IPS-15b (cell line): ENCODE results near the gene DDX6.

Experiments
- H3K27me3 ChIP-seq: one replicate; pipeline ENCODE4 v1.6.1; 2013; ENCODE audit warnings: low read length; ENCODE audit not compliant: control insufficient read depth, insufficient read depth
- H3K36me3 ChIP-seq: one replicate; pipeline ENCODE4 v1.6.1; 2013; ENCODE audit warnings: low read length; ENCODE audit not compliant: control insufficient read depth, insufficient read depth
- H3K4me1 ChIP-seq: one replicate; pipeline ENCODE4 v1.6.1; 2013; ENCODE audit warnings: mild to moderate bottlenecking, low read length; ENCODE audit not compliant: control insufficient read depth, insufficient read depth
- H3K4me3 ChIP-seq: one replicate; pipeline ENCODE4 v1.5.1; 2013; ENCODE audit warnings: low read depth, low read length
- H3K9ac ChIP-seq: one replicate; pipeline ENCODE4 v1.6.1; 2013; ENCODE audit warnings: low read depth, mild to moderate bottlenecking, low read length
- H3K9me3 ChIP-seq: one replicate; pipeline ENCODE4 v1.6.1; 2013; ENCODE audit warnings: mild to moderate bottlenecking, low read length; ENCODE audit not compliant: control insufficient read depth, insufficient read depth

Gene DDX6

GRCh38 chr11:118813551-118813950 lies 22.6 kb upstream of the DDX6 start:
- H3K9ac ChIP-seq: no peak overlapping the region
- H3K27me3 ChIP-seq: no peaks in the 10 kb centered on the region
- no peaks in the 10 kb centered on the region for H3K4me1 ChIP-seq
- H3K9me3 ChIP-seq: no peaks in the 10 kb centered on the region
- no peak overlapping the region for H3K4me3 ChIP-seq
- no peaks in the 10 kb centered on the region for H3K36me3 ChIP-seq

GRCh38 chr11:118812485-118812884 lies 21.5 kb upstream of the DDX6 start:
- H3K36me3 ChIP-seq: no peaks in the 10 kb centered on the region
- no peaks in the 10 kb centered on the region for H3K4me1 ChIP-seq
- H3K9ac ChIP-seq: no peak overlapping the region
- H3K4me3 ChIP-seq: no peak overlapping the region
- no peaks in the 10 kb centered on the region for H3K27me3 ChIP-seq
- no peaks in the 10 kb centered on the region for H3K9me3 ChIP-seq

GRCh38 chr11:118807800-118808778 lies 17.1 kb upstream of the DDX6 start:
- H3K9me3 ChIP-seq: no peaks in the 10 kb centered on the region
- H3K9ac ChIP-seq: no peak overlapping the region
- no peaks in the 10 kb centered on the region for H3K4me1 ChIP-seq
- H3K36me3 ChIP-seq: no peaks in the 10 kb centered on the region
- no peak overlapping the region for H3K4me3 ChIP-seq
- H3K27me3 ChIP-seq: no peaks in the 10 kb centered on the region

GRCh38 chr11:118806400-118806799 lies 15.4 kb upstream of the DDX6 start:
- Histone ChIP-seq H3K36me3 (no peaks in the 10 kb centered on the region), H3K4me1 (no peaks in the 10 kb centered on the region), H3K9ac (no peak overlapping the region), H3K27me3 (no peaks in the 10 kb centered on the region), H3K9me3 (no peaks in the 10 kb centered on the region), H3K4me3 (no peak overlapping the region)

- H3K4me3 ChIP-seq: no peak overlapping the region
- H3K27me3 ChIP-seq: no peaks in the 10 kb centered on the region
- H3K9ac ChIP-seq: no peak overlapping the region
- no peaks in the 10 kb centered on the region for H3K9me3 ChIP-seq
- no peaks in the 10 kb centered on the region for H3K36me3 ChIP-seq
- no peaks in the 10 kb centered on the region for H3K4me1 ChIP-seq
These were observed 13.1 kb upstream of the DDX6 start for GRCh38 chr11:118804094-118804493.

- H3K36me3 ChIP-seq: no peaks in the 10 kb centered on the region
- H3K9me3 ChIP-seq: no peaks in the 10 kb centered on the region
- H3K4me1 ChIP-seq: no peaks in the 10 kb centered on the region
- no peaks in the 10 kb centered on the region for H3K27me3 ChIP-seq
- H3K9ac ChIP-seq: no peak overlapping the region
- no peak overlapping the region for H3K4me3 ChIP-seq
These were observed 8.4 kb upstream of the DDX6 start for GRCh38 chr11:118799372-118799771.

GRCh38 chr11:118797510-118797909 lies 6.5 kb upstream of the DDX6 start:
- Histone ChIP-seq H3K27me3 (no peaks in the 10 kb centered on the region), H3K9ac (no peak overlapping the region), H3K4me1 (peaks cover 5% of the 10 kb centered on the region), H3K36me3 (no peaks in the 10 kb centered on the region), H3K9me3 (no peaks in the 10 kb centered on the region), H3K4me3 (no peak overlapping the region)

- no peaks in the 10 kb centered on the region for H3K27me3 ChIP-seq
- H3K9ac ChIP-seq: peak overlapping the region; percentile 99
- no peaks in the 10 kb centered on the region for H3K9me3 ChIP-seq
- no peaks in the 10 kb centered on the region for H3K36me3 ChIP-seq
- peak overlapping the region; percentile 89 for H3K4me3 ChIP-seq
- H3K4me1 ChIP-seq: peaks cover 5% of the 10 kb centered on the region
These were observed 1.7 kb upstream of the DDX6 start for GRCh38 chr11:118792570-118793124.

GRCh38 chr11:118791961-118792569 lies 1.1 kb upstream of the DDX6 start:
- peak overlapping the region; percentile 89 for H3K4me3 ChIP-seq
- H3K4me1 ChIP-seq: peaks cover 7% of the 10 kb centered on the region
- peak overlapping the region; percentile 99 for H3K9ac ChIP-seq
- H3K27me3 ChIP-seq: no peaks in the 10 kb centered on the region
- no peaks in the 10 kb centered on the region for H3K9me3 ChIP-seq
- no peaks in the 10 kb centered on the region for H3K36me3 ChIP-seq

GRCh38 chr11:118790357-118791110 lies 430 bp downstream of the DDX6 start:
- Histone ChIP-seq H3K4me3 (peak overlapping the region; percentile 89), H3K4me1 (peaks cover 7% of the 10 kb centered on the region), H3K9me3 (no peaks in the 10 kb centered on the region), H3K36me3 (peaks cover 6% of the 10 kb centered on the region), H3K9ac (peak overlapping the region; percentile 99), H3K27me3 (no peaks in the 10 kb centered on the region)

GRCh38 chr11:118789501-118790356 lies 1.2 kb downstream of the DDX6 start:
- Histone ChIP-seq H3K9ac (peak overlapping the region; percentile 99), H3K4me3 (peak overlapping the region; percentile 89), H3K9me3 (no peaks in the 10 kb centered on the region), H3K27me3 (no peaks in the 10 kb centered on the region), H3K36me3 (peaks cover 12% of the 10 kb centered on the region), H3K4me1 (peaks cover 7% of the 10 kb centered on the region)
